Gastroesophageal sphincter (tissue), 3 donors: ENCODE results near the gene WDR38.

ENCODE experiments used
- POLR2A ChIP-seq, 2 donors: fragments of 450-650 bp; IDR thresholded peaks; one replicate each; pipeline ENCODE4 v1.6.1; 2017; ENCODE audit warnings: antibody characterized with exemption in 2 of 2, mild to moderate bottlenecking in 2 of 2, moderate library complexity in 1 of 2
- POLR2AphosphoS5 ChIP-seq: sonication (generic); formaldehyde crosslinking; IDR thresholded peaks from one replicate; pipeline ENCODE4 v1.6.1; 2017; ENCODE audit warnings: antibody characterized with exemption
- TF ChIP-seq, protein P1 (sequence below), 4 experiments: fragments of 200-600 bp in 2 of 4; fragments of 450-650 bp in 2 of 4; sonication (generic) in 1 of 4; IDR thresholded peaks; one replicate each; pipeline ENCODE4 v1.5.1; 2017 to 2019; ENCODE audit warnings: antibody characterized with exemption in 4 of 4, mild to moderate bottlenecking in 2 of 4, moderate library complexity in 2 of 4

DNA sequence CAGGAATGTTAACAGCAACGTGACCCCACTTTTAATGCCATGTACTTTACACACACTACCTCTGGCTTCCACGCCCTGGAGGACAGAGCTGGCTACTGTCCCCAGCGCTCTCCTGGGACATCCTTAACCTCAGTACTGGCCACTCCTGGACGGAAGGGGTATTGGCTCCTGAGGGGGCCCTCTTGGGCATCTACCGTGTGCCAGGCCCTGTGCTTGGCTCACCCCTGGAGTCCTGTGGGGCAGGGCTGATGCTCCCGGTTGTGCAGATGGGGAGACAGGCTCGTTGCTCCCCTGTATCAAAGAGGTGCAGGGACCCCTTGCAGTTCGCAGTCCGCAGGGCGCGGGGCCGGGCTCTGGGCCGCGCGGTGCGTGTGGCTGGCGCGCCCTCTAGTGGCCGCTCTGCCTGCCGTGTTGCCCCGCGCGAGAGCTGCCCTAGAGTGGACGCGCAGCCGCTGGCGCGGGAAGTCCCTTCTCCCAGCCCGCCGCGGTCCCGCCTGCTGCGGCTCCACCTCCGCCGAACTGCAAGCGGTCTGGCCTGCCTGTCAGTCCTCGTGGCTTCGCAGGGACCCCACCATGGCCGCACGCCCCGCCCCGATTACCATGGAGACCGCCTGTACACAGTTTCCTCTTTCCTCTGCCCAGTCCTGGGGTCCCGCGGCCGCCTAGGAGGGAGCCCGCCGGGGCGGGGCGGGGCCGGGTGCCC lies at the start of gene WDR38:
- TF ChIP-seq, protein P1, sequence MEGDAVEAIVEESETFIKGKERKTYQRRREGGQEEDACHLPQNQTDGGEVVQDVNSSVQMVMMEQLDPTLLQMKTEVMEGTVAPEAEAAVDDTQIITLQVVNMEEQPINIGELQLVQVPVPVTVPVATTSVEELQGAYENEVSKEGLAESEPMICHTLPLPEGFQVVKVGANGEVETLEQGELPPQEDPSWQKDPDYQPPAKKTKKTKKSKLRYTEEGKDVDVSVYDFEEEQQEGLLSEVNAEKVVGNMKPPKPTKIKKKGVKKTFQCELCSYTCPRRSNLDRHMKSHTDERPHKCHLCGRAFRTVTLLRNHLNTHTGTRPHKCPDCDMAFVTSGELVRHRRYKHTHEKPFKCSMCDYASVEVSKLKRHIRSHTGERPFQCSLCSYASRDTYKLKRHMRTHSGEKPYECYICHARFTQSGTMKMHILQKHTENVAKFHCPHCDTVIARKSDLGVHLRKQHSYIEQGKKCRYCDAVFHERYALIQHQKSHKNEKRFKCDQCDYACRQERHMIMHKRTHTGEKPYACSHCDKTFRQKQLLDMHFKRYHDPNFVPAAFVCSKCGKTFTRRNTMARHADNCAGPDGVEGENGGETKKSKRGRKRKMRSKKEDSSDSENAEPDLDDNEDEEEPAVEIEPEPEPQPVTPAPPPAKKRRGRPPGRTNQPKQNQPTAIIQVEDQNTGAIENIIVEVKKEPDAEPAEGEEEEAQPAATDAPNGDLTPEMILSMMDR (IDR thresholded peaks at IDR 0.05), result peak in 3 of 4 experiments; percentile 96 to 98 (median 98)
- TF ChIP-seq POLR2A (IDR thresholded peaks at IDR 0.05), result no peak
- no peak for TF ChIP-seq POLR2AphosphoS5
